Tongue (tissue), 2 donors: Measurements from ENCODE around the gene MIDN. TPM values are rescaled to one million over a fixed set of nuclear protein-coding genes. Genes with fewer than 3 reads are reported as not detected.

Experiments
- DNase-seq: peaks from one replicate; pipeline ENCODE4 v3.0.0-alpha.2; 2015
- total RNA-seq: library from RNA; depleted of rRNA; stranded (reverse); fragments of >200 nt; gene quantifications from one replicate; pipeline ENCODE4 v1.2.3, GENCODE V29; 2014

Gene MIDN
- total RNA-seq, 1 donor from 2014 or later, result 26.7 TPM

DNA sequence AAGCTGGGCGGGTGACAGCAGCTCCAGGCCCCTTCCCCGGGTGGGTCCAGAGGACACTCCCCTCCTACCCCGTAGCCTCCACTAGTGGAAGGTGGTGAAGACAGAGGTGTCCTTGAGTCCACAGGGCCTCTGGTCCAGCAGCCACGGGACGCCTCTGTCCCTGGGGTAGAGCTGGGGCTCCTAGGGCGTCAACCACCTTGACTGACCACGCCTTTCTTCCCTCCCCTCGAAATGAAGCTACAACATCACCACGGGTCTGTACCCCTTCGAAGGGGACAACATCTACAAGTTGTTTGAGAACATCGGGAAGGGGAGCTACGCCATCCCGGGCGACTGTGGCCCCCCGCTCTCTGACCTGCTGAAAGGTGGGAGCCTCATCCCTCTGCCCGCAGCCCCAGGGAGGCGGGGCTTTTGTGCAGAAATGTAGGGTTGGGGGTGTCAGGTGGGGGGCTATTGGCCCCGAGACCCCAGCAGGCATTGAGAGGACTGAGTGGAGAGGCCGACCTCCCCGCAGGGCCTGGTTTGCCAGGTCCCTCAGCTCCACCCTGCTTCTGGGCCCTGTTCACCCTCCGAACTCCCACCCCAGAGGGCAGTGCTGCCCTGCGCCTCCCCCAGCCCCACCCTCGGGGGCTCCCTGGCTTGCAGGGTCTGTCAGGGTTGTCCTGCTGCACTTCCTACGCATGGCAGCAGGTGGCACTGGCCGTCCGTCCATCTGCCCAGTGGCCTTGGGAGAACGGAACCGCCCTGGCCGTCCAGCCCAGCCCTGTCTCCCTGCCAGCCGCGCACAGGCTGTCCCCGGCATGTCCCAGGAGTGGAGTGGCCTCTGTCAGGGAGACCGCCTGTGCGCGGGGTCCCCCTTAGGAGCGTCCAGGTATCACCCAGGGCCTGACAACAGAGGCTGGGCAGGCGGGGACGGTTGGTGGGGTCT lies 27.1 kb upstream of the MIDN start:
- peak; percentile 74 for DNase-seq

DNA sequence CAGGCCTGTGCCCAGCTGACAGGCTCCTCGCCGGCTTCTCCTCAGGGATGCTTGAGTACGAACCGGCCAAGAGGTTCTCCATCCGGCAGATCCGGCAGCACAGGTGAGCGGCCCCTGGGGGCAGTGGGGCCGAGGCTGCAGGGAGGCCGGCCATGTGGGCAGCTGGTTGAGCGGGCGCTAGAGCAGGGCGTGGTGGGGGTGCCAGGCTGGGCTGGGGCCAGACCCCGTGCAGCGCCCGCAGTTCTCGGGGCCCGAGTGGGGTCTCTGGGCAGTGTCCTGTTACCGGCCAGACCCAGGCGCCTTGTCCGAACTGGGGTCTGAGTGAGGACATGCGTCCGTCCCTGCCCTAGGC lies 26.5 kb upstream of the MIDN start:
- no peak for DNase-seq

DNA sequence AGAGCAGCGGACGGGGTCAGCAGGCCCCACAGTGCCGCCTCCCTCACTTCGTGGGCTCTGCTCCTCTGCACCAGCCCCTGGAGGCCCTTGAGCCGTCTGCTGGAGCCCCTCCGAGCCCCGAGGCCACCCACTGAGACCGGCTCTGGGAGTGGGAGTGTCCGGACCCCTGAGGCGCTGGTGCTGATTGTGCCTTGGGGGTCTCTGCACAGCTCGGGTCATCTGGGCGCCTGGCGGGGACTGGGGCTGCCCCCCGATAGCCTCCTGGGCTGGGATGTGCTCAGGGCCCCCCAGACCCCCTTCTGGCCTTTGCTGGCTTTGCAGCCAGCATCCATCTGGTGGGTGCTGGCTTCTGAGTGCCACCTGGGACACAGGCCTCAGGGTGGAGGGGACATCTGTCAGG lies 26.0 kb upstream of the MIDN start:
- no peak for DNase-seq

DNA sequence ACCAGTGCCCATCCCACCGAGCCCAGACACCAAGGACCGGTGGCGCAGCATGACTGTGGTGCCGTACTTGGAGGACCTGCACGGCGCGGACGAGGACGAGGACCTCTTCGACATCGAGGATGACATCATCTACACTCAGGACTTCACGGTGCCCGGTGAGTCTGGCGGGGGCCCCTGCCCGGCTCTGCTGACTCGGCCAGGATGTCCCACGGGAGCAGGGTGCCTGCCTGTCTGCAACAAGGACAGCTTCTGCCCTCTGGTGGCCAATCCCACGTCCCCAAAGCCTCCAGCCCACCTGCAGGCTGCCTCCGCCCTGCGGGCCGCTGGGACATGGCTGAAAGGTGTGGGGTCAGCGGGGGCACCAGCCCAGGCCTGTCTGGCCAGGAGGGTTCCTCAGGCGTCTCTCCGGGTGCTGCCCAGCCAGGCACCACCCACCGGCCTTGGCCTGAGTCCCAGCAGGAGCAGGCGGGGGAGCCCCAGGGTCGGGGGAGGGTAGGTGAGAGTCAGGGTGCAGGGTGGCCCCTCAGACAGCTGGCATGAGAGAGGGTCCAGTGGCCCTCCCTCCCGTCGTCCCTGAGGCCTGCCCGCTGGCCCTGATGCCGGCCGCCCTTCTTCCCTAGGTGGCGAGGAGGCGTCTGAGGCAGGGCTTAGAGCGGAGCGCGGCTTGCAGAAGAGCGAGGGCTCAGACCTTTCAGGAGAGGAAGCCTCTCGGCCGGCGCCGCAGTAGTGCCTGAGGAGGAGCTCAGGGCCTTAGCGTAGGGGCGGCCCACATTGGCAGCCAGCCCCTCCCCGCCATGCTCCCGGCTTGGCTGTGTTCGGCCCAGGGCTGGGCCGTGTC lies 25.1 kb upstream of the MIDN start:
- DNase-seq, result no peak

DNA sequence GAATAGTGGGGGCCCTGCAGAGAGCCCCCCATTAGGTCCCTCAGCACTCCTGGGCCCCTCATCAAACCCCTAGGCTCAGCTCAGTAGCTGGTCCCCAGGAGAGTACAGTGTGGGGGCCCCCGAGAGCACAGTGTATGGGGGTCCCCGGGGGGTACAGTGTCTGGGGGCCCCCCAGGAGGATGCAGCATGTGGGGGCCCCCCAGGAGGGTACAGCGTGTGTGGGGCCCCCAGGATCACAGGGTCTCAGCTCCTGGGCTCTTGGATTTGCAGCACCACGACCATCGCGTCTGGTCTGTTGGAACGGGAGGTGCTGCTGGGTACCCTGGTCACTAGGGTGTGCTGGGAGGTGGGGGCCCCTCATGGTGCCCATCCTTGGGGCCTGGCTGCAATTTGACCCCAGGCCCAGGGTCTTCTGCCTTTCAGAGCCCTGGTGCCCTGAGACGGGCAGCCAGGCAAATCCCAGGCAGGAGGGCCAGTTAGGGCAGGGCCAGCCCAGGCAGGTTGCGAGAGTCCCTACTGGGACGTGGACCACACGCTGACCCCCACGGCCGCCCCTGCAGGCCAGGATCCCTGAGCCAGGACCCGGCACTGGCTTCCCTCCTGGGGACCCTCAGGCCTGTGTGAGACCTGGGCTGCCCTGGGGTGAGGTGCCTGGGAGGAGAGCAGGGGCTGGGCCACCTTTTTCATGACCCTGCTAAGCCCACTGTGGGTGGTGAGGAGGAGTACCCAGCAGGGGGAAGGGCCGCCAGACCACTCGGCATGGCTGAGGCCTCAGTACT lies 24.1 kb upstream of the MIDN start:
- no peak for DNase-seq

DNA sequence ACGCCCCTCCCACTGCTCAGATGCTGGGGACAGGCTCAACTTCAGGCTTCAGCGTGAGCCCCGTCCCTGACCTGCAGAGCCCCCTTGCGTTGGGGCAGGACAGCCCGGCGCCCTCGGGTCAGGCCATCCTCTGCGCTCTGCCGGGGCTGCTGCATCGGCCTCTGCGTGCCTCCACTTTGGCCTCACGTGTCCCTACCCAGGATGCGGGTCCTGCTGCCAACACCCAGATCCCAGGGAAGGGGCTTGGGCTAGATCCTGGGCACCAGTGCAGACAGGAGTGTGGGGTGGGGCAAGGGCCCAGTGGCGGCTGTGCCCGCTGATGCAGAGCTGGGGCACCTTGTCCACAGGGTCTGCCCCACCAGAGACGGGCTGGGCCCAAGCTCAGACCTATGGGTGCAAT lies 23.5 kb upstream of the MIDN start:
- DNase-seq, result no peak

DNA sequence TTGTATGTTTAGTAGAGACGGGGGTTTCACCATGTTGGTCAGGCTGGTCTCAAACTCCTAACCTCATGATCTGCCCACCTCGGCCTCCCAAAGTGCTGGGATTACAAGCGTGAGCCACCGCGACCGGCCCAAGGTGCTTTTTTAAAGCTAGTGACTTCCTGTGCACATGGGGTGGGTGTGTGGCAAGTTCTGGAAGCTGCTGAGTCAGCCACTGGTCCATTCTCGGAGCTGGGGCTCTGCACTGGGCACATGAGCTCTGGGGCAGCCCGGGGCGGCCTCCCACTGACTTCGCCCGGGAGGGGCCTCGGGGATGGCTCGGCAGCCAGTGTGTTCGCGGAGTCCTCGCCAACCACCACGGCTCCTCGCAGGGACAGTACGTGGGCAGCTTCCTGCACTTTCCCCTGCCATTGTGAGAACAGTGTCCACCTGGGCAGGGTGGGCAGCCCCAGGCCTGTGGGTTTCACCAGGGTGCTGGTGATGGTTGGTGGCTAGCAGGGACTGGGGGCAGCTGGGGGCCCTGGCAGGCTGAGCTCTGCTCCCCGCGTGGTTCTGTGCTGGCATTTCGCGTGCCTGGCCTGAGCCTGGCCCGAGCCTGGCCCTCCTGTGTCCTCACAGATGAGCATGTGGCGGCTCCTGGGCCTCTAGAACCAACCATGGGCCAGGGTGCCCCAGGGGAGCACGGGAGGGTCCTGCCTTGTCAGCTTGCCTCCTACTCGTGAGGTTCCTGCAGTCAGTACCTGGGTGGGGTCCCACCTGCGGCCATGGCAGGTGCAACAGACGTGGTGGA lies 22.8 kb upstream of the MIDN start:
- no peak for DNase-seq

DNA sequence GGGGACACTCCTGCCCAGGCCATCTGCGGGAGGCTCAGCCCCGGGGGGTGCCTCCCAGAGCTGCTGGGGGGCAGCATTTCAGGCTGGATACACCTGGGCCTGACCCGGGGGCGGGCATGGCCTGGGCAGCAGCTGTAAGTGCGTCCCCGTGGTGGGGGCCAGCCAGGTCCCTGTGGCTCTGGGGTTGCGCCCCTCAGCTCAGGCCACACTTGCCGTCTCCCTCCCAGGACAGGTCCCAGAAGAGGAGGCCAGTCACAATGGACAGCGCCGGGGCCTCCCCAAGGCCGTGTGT lies 22.2 kb upstream of the MIDN start:
- no peak for DNase-seq

DNA sequence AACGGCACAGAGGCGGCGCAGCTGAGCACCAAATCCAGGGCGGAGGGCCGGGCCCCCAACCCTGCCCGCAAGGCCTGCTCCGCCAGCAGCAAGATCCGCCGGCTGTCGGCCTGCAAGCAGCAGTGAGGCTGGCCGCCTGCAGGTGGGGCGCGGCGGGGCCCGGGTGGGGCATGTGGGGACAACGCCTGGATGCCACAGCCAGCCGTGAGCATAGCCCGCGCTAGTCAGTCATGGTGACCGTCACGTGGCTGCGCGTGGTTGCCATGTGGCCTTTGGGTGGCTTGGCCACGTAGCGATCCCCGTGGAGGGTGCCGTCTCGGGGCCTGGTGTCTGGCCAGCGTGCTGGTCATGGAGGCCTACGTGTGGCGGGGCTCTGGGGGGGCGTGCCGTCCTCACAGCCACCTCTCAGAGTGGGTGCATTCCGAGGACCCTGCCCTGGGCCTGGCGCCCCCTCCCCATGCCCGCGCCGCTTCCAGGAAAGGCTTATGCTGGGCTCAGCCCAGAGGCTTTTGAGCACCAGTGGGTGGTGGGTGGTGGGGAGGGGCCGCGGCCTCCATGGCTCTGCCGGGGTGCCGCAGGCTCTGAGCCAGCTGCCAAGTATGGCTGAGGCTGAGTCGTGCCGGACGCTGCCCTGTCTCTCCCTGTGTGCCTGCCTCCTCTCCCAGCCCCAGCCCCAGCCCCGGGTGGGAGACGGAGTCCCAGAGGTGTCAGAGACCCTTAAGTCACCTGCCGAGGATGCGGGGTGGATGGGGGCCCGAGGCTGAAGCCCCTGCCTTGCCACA lies 21.7 kb upstream of the MIDN start:
- DNase-seq, result no peak

DNA sequence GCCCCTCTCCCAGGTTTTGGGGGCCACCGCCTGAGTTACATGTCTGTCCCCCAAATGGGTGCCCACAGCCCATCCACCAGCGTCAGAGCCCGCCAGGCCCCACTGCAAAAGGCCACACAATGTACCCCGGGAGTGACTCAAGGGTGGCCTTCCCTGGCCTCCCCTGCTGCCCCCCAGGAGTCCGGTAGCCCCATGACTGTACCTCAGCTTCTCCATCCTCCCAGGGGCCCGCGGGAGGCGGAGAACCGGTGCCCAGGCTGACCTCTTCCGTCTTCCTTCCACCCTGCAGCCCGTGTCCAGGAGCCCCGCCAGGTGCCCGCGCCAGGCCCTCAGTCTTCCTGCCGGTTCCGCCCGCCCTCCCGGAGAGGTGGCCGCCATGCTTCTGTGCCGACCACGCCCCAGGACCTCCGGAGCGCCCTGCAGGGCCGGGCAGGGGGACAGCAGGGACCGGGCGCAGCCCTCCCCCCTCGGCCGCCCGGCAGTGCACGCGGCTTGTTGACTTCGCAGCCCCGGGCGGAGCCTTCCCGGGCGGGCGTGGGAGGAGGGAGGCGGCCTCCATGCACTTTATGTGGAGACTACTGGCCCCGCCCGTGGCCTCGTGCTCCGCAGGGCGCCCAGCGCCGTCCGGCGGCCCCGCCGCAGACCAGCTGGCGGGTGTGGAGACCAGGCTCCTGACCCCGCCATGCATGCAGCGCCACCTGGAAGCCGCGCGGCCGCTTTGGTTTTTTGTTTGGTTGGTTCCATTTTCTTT lies 20.9 kb upstream of the MIDN start:
- no peak for DNase-seq

DNA sequence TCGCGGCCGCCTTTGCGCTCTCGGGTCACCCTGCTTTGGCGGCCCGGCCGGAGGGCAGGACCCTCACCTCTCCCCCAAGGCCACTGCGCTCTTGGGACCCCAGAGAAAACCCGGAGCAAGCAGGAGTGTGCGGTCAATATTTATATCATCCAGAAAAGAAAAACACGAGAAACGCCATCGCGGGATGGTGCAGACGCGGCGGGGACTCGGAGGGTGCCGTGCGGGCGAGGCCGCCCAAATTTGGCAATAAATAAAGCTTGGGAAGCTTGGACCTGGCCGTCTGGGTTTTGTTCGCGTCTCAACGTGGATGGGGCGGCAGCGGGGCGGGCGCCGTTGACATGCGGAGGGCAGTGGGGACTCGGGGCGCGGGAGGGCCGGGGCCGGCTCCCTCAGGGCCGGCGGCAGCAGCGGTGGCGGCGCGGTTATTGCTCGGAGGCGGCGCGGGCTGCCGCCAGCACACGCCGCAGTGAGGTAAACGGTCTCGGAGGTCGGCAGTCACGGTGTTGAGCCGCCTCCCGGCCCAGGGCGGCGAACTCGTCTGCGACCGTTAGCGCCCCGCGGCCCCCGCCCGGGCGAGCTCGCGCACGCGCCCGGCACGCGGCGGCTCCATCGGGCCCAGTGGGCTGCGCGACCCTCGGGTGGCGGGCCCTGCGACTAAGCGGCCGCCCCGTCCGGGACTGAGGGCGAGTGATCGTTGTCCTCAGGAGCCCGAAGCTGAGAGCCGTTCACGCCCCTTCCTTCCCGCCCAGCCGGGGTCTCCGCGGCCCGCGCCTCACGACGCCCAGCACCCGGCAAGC lies 20.0 kb upstream of the MIDN start:
- no peak for DNase-seq

- DNase-seq, result no peak
These were observed 19.1 kb upstream of the MIDN start for GRCh38 chr19:1229056-1229923.

GRCh38 chr19:1229924-1230782 lies 18.2 kb upstream of the MIDN start:
- no peak for DNase-seq

GRCh38 chr19:1230783-1231489 lies 17.4 kb upstream of the MIDN start:
- DNase-seq, result no peak

DNA sequence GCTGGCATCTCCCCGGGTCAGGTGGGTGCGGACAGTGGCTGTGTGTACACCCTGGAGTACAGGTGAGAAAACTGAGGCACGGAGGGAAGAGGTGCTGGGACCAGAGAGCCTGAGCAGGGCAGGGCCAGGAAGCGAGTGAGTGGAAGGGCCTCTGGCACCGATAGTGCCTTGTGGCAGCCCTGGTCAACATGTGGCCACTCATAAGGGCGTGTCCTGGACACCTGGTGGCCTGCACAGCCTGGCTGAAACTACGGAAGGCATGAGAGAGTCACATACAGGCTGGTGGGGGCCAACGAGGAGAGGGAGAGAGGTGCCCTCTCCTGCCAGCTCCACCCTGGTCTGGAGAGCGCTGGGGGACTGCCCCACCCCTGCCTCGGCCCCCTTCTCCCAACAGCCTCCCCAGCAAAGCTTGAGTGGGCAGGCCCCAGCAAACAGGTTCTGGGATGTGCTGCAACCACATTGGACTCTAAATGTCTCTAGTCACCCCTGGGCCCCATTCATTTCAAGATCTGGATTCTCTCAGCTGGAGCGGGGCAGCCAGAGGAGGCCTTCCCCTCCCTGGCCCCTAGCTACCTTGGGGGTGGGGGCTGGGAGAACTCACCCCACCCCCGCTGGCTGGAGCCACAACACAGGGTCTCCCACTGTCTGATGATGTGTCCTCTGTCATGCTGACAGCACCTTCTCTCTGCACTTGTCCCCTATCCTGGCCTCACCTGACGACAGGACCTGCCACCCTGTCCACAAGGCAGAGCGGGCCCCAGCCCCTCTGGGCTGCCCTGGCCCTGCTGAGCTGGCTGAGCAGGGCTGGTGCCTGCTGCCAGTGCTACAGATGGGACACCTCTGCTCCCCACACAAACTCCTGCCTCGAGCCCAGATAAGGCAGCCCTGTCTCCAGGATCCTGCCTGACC lies 16.4 kb upstream of the MIDN start:
- peak; percentile 67 for DNase-seq

DNA sequence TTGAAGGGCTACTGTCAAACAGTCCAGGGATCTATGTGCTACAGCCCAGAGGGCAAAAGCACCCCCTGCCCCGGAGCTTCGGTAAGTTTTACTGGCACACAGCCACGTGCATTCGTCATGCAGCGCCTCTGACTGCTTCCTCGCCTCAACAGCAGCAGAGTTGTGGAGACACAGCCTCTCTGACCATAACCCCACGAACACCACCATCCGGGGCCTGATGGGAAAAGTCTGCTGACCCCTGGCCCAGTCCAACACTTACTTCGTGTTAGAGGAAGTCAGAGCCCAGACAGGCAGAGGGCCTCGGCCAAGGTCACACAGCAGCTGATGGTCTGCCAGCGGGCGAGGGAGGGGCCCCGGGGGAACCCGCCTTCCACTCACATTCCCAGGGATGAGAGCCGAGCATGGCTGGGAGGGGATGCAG lies 15.7 kb upstream of the MIDN start:
- peak; percentile 71 for DNase-seq
